ENCODE data around the gene PARP2.

PARP2 gene

GRCh38 chr14:20314026-20314425 is 29.4 kb upstream of the PARP2 start:
- H3K27me3 ChIP-seq (ENCODE audit: insufficient read depth, low read length, poor library complexity), result no peaks in the 10 kb centered on the region
- peaks cover 6% of the 10 kb centered on the region; the same call in 1 of the 2 replicates for H4K20me1 ChIP-seq (ENCODE audit: insufficient read depth, low read length)
- H3K4me1 ChIP-seq (ENCODE audit: insufficient read depth, low read length), result no peaks in the 10 kb centered on the region
- H3K4me3 ChIP-seq (ENCODE audit: low read depth in 1 of 2, low read length in 2 of 2), result no peak overlapping the region
- H3K27ac ChIP-seq (ENCODE audit: low read length), result no peak overlapping the region
- ATAC-seq (ENCODE audit: insufficient read depth, low read depth), result no peak
- no peak for TF ChIP-seq CTCF (IDR thresholded peaks at IDR 0.05; ENCODE audit: borderline replicate concordance, extremely low read depth, low read length, poor library complexity, severe bottlenecking)
- TF ChIP-seq EZH2 (IDR thresholded peaks at IDR 0.05; ENCODE audit: borderline replicate concordance, low read depth, low read length, severe bottlenecking), result no peak
- no peaks in the 10 kb centered on the region for H3K79me2 ChIP-seq (ENCODE audit: insufficient read depth, low read length)
- H3K9me3 ChIP-seq (ENCODE audit: insufficient read depth, low read length, severe bottlenecking), result no peaks in the 10 kb centered on the region
- no peak overlapping the region for H2AFZ ChIP-seq (ENCODE audit: low read depth, low read length)
- no peak overlapping the region for H3K9ac ChIP-seq (ENCODE audit: low read depth, low read length)
- H3K36me3 ChIP-seq (ENCODE audit: insufficient read depth, low read length), result peaks cover 69% of the 10 kb centered on the region
- no peak for DNase-seq
- no peak overlapping the region for H3K4me2 ChIP-seq (ENCODE audit: insufficient read depth, low read length)

GRCh38 chr14:20317720-20318119 is 25.7 kb upstream of the PARP2 start:
- H4K20me1 ChIP-seq (ENCODE audit: insufficient read depth, low read length), result peaks cover 6% of the 10 kb centered on the region; the same call in 1 of the 2 replicates
- DNase-seq, result no peak

GRCh38 chr14:20327005-20327869 is 16.2 kb upstream of the PARP2 start:
- H3K9ac ChIP-seq (ENCODE audit: low read depth, low read length), result no peak overlapping the region

More at GRCh38 chr14:20317720-20318119, 25.7 kb upstream of the PARP2 start:
- H3K27me3 ChIP-seq (ENCODE audit: insufficient read depth, low read length, poor library complexity), result no peaks in the 10 kb centered on the region
- peaks cover 79% of the 10 kb centered on the region for H3K36me3 ChIP-seq (ENCODE audit: insufficient read depth, low read length)
- no peaks in the 10 kb centered on the region for H3K79me2 ChIP-seq (ENCODE audit: insufficient read depth, low read length)
- H3K4me2 ChIP-seq (ENCODE audit: insufficient read depth, low read length), result no peak overlapping the region
- no peak overlapping the region for H2AFZ ChIP-seq (ENCODE audit: low read depth, low read length)
- H3K4me1 ChIP-seq (ENCODE audit: insufficient read depth, low read length), result no peaks in the 10 kb centered on the region
- no peak overlapping the region for H3K4me3 ChIP-seq (ENCODE audit: low read depth in 1 of 2, low read length in 2 of 2)
- TF ChIP-seq CTCF (IDR thresholded peaks at IDR 0.05; ENCODE audit: borderline replicate concordance, extremely low read depth, low read length, poor library complexity, severe bottlenecking) (no peak), EZH2 (IDR thresholded peaks at IDR 0.05; ENCODE audit: borderline replicate concordance, low read depth, low read length, severe bottlenecking) (no peak)
- no peaks in the 10 kb centered on the region for H3K9me3 ChIP-seq (ENCODE audit: insufficient read depth, low read length, severe bottlenecking)
- H3K9ac ChIP-seq (ENCODE audit: low read depth, low read length), result no peak overlapping the region
- no peak for ATAC-seq (ENCODE audit: insufficient read depth, low read depth)
- no peak overlapping the region for H3K27ac ChIP-seq (ENCODE audit: low read length)

More at GRCh38 chr14:20327005-20327869, 16.2 kb upstream of the PARP2 start:
- Histone ChIP-seq H3K27ac (ENCODE audit: low read length) (no peak overlapping the region), H4K20me1 (ENCODE audit: insufficient read depth, low read length) (peaks cover 16% of the 10 kb centered on the region; the same call in 1 of the 2 replicates), H3K4me1 (ENCODE audit: insufficient read depth, low read length) (peaks cover 39% of the 10 kb centered on the region), H2AFZ (ENCODE audit: low read depth, low read length) (no peak overlapping the region), H3K9me3 (ENCODE audit: insufficient read depth, low read length, severe bottlenecking) (no peaks in the 10 kb centered on the region), H3K27me3 (ENCODE audit: insufficient read depth, low read length, poor library complexity) (no peaks in the 10 kb centered on the region), H3K36me3 (ENCODE audit: insufficient read depth, low read length) (peaks cover 50% of the 10 kb centered on the region), H3K79me2 (ENCODE audit: insufficient read depth, low read length) (peaks cover 57% of the 10 kb centered on the region), H3K4me2 (ENCODE audit: insufficient read depth, low read length) (peak overlapping the region; percentile 20; the same call in 1 of the 2 replicates), H3K4me3 (ENCODE audit: low read depth in 1 of 2, low read length in 2 of 2) (no peak overlapping the region)
- TF ChIP-seq EZH2 (IDR thresholded peaks at IDR 0.05; ENCODE audit: borderline replicate concordance, low read depth, low read length, severe bottlenecking), result no peak
- peak; percentile 84 for TF ChIP-seq CTCF (IDR thresholded peaks at IDR 0.05; ENCODE audit: borderline replicate concordance, extremely low read depth, low read length, poor library complexity, severe bottlenecking)
- ATAC-seq (ENCODE audit: insufficient read depth, low read depth), result peak; percentile 75
- DNase-seq, result peak; percentile 20
